OCI-LY7 (cell line): ENCODE measurements around the gene CDKN2A. TPM values are rescaled to one million over a fixed set of nuclear protein-coding genes. Genes with fewer than 3 reads are reported as not detected.

Source experiments
- BruUV-seq: library from RNA; stranded (reverse); fragments of 400-500 nt; replicated peaks from 2 replicates; lab custom pipeline; 2021; lab: Mats Ljungman, UMichigan
- CTCF ChIA-PET: fragments of 300-600 bp; sonication (Branson Sonifier 250); formaldehyde crosslinking; loops from one replicate; lab custom pipeline; 2022; ENCODE audit warnings: antibody characterized with exemption; ENCODE audit not compliant: unreplicated experiment; lab: Charles Lee
- POLR2A ChIA-PET: fragments of 300-600 bp; sonication (Branson Sonifier 250); formaldehyde crosslinking; loops from one replicate; lab custom pipeline; 2022; ENCODE audit warnings: antibody characterized with exemption; lab: Charles Lee
- DNase-seq: peaks from one replicate; pipeline ENCODE4 v3.0.0-alpha.2; 2015; ENCODE audit warnings: low spot score
- H2AFZ ChIP-seq: fragments of 200-600 bp; sonication (generic), shearing (Covaris generic); 2 replicates; pipeline ENCODE4 v1.6.1; 2014; ENCODE audit warnings: mild to moderate bottlenecking, antibody characterized with exemption, low read length, moderate library complexity
- H3K27ac ChIP-seq: fragments of 200-600 bp; sonication (generic); 2 replicates; pipeline ENCODE4 v1.5.1; 2014; ENCODE audit warnings: mixed run types, low read depth, mild to moderate bottlenecking, moderate library complexity, low read length, inconsistent platforms; ENCODE audit not compliant: poor library complexity, severe bottlenecking
- H3K36me3 ChIP-seq: fragments of 200-600 bp; sonication (generic); 2 replicates; pipeline ENCODE4 v1.6.1; 2014; ENCODE audit warnings: mild to moderate bottlenecking, antibody characterized with exemption, low read length, moderate library complexity, mixed read lengths; ENCODE audit not compliant: insufficient read depth
- H3K4me1 ChIP-seq: fragments of 200-600 bp; sonication (generic); 2 replicates; pipeline ENCODE4 v1.5.1; 2014; ENCODE audit warnings: mild to moderate bottlenecking, low read length; ENCODE audit not compliant: insufficient read depth, poor library complexity, severe bottlenecking
- H3K4me2 ChIP-seq: fragments of 200-600 bp; sonication (generic); 2 replicates; pipeline ENCODE4 v1.6.1; 2014; ENCODE audit warnings: mild to moderate bottlenecking, low read length
- H3K4me3 ChIP-seq: fragments of 200-600 bp; sonication (generic); 2 replicates; pipeline ENCODE4 v1.5.1; 2014; ENCODE audit warnings: mild to moderate bottlenecking, low read depth, low read length; ENCODE audit not compliant: poor library complexity, severe bottlenecking
- H3K79me2 ChIP-seq: fragments of 200-600 bp; sonication (generic); 2 replicates; pipeline ENCODE4 v1.6.1; 2016; ENCODE audit warnings: low read depth, mild to moderate bottlenecking, low read length, moderate library complexity, mixed read lengths; ENCODE audit not compliant: insufficient read depth
- H3K9me2 ChIP-seq: fragments of 200-600 bp; sonication (generic); 2 replicates; pipeline ENCODE4 v1.6.1; 2016; ENCODE audit warnings: mild to moderate bottlenecking, low read length, mixed read lengths; ENCODE audit not compliant: insufficient read depth
- H3K9me3 ChIP-seq: fragments of 200-600 bp; sonication (generic); 2 replicates; pipeline ENCODE4 v1.6.1; 2014; ENCODE audit warnings: mild to moderate bottlenecking, mixed run types, low read length, mixed read lengths
- H4K20me1 ChIP-seq: fragments of 200-600 bp; sonication (generic); 2 replicates; pipeline ENCODE4 v1.6.1; 2014; ENCODE audit warnings: mild to moderate bottlenecking, antibody characterized with exemption, low read length, moderate library complexity, mixed read lengths; ENCODE audit not compliant: insufficient read depth
- EZH2phosphoT487 ChIP-seq: fragments of 200-600 bp; sonication (generic); IDR thresholded peaks from 2 replicates; pipeline ENCODE4 v1.6.1; 2018; ENCODE audit warnings: low read depth, borderline replicate concordance, mild to moderate bottlenecking, mixed run types, antibody characterized with exemption, low read length, moderate library complexity, mixed read lengths
- intact Hi-C: fragments of 100-400 bp; cut with micrococcal nuclease; formaldehyde crosslinking; loops from one replicate; pipeline ENCODE4 v1.10.0; 2022; ENCODE audit not compliant: unreplicated experiment
- total RNA-seq, 2 experiments: library from RNA; depleted of rRNA in 1 of 2; stranded (reverse); fragments of >200 nt in 1 of 2; shearing (Covaris generic) in 1 of 2; gene quantifications; 2 replicates each; pipeline ENCODE4 v1.2.3, GENCODE V29; 2014 to 2022
- TF ChIP-seq, protein P1 (sequence below): fragments of 200-600 bp; sonication (generic); conservative IDR thresholded peaks from 2 replicates; pipeline ENCODE4 v1.5.1; 2014; ENCODE audit warnings: mild to moderate bottlenecking, antibody characterized with exemption, low read length, moderate library complexity, mixed read lengths

CDKN2A gene
- total RNA-seq, 2 experiments from 2014 or later, result 145 to 216 TPM

DNA sequence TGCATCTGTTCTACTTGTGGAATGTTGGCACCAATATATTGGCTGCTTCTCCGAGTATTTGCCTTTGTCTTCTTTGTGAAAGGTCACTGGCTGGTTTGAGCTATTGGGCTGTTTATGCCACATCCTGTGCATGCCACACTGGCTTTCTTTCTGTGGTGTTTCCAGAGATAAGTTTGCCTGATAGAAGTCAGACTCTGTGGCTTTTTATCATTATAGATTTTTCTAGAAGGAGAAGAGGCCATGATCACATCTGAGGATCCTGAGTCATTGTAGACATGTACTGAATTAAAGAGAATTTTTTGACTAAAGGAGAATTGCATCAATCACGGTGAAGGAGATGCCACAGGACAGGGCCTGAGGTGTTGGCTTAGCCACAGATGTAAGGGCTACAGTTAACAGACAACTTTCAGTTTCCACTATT, 41.4 kb upstream of the CDKN2A start:
- POLR2A ChIA-PET, result interaction anchor here (0.7 to 1.2 kb wide), 3 partner anchors 22 to 241 kb away, joined by 3 read pairs; no protein-coding TSS in a partner anchor
- Histone ChIP-seq H3K9me3 (no peaks in the 10 kb centered on the region), H3K36me3 (peaks cover 15% of the 10 kb centered on the region; the same call in 1 of the 2 replicates), H4K20me1 (no peaks in the 10 kb centered on the region), H3K9me2 (no peaks in the 10 kb centered on the region), H3K27ac (no peak overlapping the region), H3K4me2 (no peak overlapping the region), H2AFZ (no peak overlapping the region), H3K4me3 (no peak overlapping the region), H3K79me2 (no peaks in the 10 kb centered on the region), H3K4me1 (no peaks in the 10 kb centered on the region)
- no TSS peak for BruUV-seq
- TF ChIP-seq, protein P1, sequence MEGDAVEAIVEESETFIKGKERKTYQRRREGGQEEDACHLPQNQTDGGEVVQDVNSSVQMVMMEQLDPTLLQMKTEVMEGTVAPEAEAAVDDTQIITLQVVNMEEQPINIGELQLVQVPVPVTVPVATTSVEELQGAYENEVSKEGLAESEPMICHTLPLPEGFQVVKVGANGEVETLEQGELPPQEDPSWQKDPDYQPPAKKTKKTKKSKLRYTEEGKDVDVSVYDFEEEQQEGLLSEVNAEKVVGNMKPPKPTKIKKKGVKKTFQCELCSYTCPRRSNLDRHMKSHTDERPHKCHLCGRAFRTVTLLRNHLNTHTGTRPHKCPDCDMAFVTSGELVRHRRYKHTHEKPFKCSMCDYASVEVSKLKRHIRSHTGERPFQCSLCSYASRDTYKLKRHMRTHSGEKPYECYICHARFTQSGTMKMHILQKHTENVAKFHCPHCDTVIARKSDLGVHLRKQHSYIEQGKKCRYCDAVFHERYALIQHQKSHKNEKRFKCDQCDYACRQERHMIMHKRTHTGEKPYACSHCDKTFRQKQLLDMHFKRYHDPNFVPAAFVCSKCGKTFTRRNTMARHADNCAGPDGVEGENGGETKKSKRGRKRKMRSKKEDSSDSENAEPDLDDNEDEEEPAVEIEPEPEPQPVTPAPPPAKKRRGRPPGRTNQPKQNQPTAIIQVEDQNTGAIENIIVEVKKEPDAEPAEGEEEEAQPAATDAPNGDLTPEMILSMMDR, result no peak
- no peak for TF ChIP-seq EZH2phosphoT487
- DNase-seq, result no peak
- intact Hi-C loops, result loop anchor here (5.0 to 10.0 kb wide), 2 partner anchors 202 to 321 kb away; no protein-coding TSS in a partner anchor
- CTCF ChIA-PET, result interaction anchor here (1.7 kb wide), 1 partner anchor 222 kb away, joined by 5 read pairs; no protein-coding TSS in a partner anchor

DNA sequence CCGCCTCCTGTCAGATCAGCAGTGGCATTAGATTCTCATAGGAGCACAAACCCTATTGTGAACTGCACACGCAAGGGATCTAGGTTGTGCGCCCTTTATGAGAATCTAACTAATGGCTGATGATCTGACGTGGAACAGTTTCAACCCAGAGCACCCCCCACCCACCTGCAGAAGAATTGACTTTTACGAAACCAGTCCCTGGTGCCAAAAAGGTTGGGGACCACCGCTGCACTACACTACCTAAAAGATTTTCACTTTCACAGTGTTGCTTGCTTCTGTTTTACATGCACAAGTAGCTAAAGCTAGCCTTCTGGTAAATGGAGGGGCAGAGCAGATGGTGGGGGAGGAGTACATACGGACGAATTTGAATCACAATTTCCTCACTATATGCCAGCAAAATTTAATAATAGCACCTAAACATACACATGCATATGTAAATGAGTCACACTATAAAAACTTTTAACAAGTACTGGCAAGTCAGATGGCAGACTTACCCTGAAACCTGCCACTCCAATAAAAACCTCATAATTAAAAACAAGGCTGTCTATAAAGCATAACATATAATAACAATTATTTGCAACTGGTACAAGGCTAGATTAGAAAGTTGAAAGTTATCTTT, 38.9 kb upstream of the CDKN2A start:
- no peak overlapping the region for H3K4me2 ChIP-seq
- no peak overlapping the region for H3K27ac ChIP-seq
- no peaks in the 10 kb centered on the region for H3K9me3 ChIP-seq
- H3K36me3 ChIP-seq, result peaks cover 15% of the 10 kb centered on the region; the same call in 1 of the 2 replicates
- no peak for TF ChIP-seq EZH2phosphoT487
- TF ChIP-seq, protein P1, result no peak
- ChIA-PET CTCF (no interaction called here), POLR2A (no interaction called here)
- no peak for DNase-seq
- BruUV-seq, result no TSS peak
- H2AFZ ChIP-seq, result no peak overlapping the region
- H3K9me2 ChIP-seq, result no peaks in the 10 kb centered on the region
- no peaks in the 10 kb centered on the region for H4K20me1 ChIP-seq
- H3K4me3 ChIP-seq, result no peak overlapping the region
- H3K79me2 ChIP-seq, result no peaks in the 10 kb centered on the region
- intact Hi-C loops, result loop anchor here (10.0 kb wide), 1 partner anchor 318 kb away; no protein-coding TSS in a partner anchor
- H3K4me1 ChIP-seq, result peaks cover 12% of the 10 kb centered on the region
